RWPE1 (cell line): ENCODE data around the gene ROR1.

Source experiments
- CTCF ChIA-PET: fragments of 350-600 bp; sonication (Branson Sonifier 250); formaldehyde crosslinking; extraction: SDS; loops from one replicate; lab custom pipeline; 2021; lab: Yijun Ruan, JAX
- POLR2A ChIA-PET: fragments of 400-600 bp; formaldehyde crosslinking; extraction: SDS; loops from one replicate; lab custom pipeline; 2020; ENCODE audit warnings: antibody characterized with exemption; ENCODE audit not compliant: low non-redundant PET; lab: Yijun Ruan, JAX
- DNase-seq: peaks from one replicate; pipeline ENCODE4 v3.0.0; 2012; ENCODE audit warnings: low spot score
- H3K27ac ChIP-seq: fragments of 450-650 bp; 2 replicates; pipeline ENCODE4 v1.5.1; 2017
- CTCF ChIP-seq: fragments of 450-650 bp; conservative IDR thresholded peaks from 2 replicates; pipeline ENCODE4 v1.5.1; 2017; ENCODE audit warnings: low read depth, mild to moderate bottlenecking

ROR1 gene

GRCh38 chr1:63772201-63772600, 1.6 kb upstream of the ROR1 start:
- TF ChIP-seq CTCF: no peak
- POLR2A ChIA-PET: no interaction called here
- H3K27ac ChIP-seq: no peak overlapping the region
- no peak for DNase-seq
- CTCF ChIA-PET: interaction anchor here (0.5 to 0.6 kb wide), 2 partner anchors 81 to 125 kb away, joined by 3 read pairs; no protein-coding TSS in a partner anchor

GRCh38 chr1:63772876-63773275, 941 bp upstream of the ROR1 start:
- CTCF ChIA-PET: interaction anchor here (0.7 to 1.6 kb wide), 2 partner anchors 98 to 364 kb away, joined by 4 to 12 read pairs; no protein-coding TSS in a partner anchor

GRCh38 chr1:63773496-63773814, 362 bp upstream of the ROR1 start:
- H3K27ac ChIP-seq: peak overlapping the region; percentile 75
- no peak for TF ChIP-seq CTCF
- ChIA-PET CTCF (interaction anchor here (0.5 to 1.6 kb wide), 8 partner anchors 9 to 450 kb away, joined by 3 to 12 read pairs (median 4); no protein-coding TSS in a partner anchor), POLR2A (no interaction called here)
- no peak for DNase-seq

More at GRCh38 chr1:63772876-63773275, 941 bp upstream of the ROR1 start:
- TF ChIP-seq CTCF: no peak
- POLR2A ChIA-PET: no interaction called here
- H3K27ac ChIP-seq: no peak overlapping the region
- DNase-seq: no peak

GRCh38 chr1:63774617-63775417, 1.0 kb downstream of the ROR1 start:
- H3K27ac ChIP-seq: peak overlapping the region; percentile 75
- CTCF ChIA-PET: interaction anchor here (0.6 to 1.6 kb wide), 4 partner anchors 89 to 472 kb away, joined by 3 to 12 read pairs (median 4); no protein-coding TSS in a partner anchor
- TF ChIP-seq CTCF: no peak
- POLR2A ChIA-PET: no interaction called here
- peak; percentile 51 for DNase-seq

GRCh38 chr1:63775418-63776127, 1.8 kb downstream of the ROR1 start:
- ChIA-PET POLR2A (no interaction called here), CTCF (no interaction called here)
- TF ChIP-seq CTCF: no peak
- peak; percentile 13 for DNase-seq
- H3K27ac ChIP-seq: peak overlapping the region; percentile 75

- no peak for TF ChIP-seq CTCF
- H3K27ac ChIP-seq: no peak overlapping the region
- POLR2A ChIA-PET: no interaction called here
- DNase-seq: no peak
- CTCF ChIA-PET: no interaction called here
Observed at GRCh38 chr1:63777286-63777685, 3.5 kb downstream of the ROR1 start.
